ENCODE results near the gene YPEL1.

Gene YPEL1

GRCh38 chr22:21657020-21657359 is 78.6 kb downstream of the YPEL1 start:
- Histone ChIP-seq H3K27ac (ENCODE audit: low read depth, low read length) (peak overlapping the region; percentile 68), H3K14ac (ENCODE audit: low read length) (no peak overlapping the region), H2BK120ac (ENCODE audit: insufficient read depth, low read length, poor library complexity) (peak overlapping the region; percentile 1), H3K4me2 (ENCODE audit: low read length) (peak overlapping the region; percentile 72), H3K4me3 (ENCODE audit: low read depth, low read length) (peak overlapping the region; percentile 68), H3K9ac (ENCODE audit: low read length) (no peak overlapping the region), H3K79me2 (ENCODE audit: control insufficient read depth, insufficient read depth, low read length, poor library complexity) (peaks cover 8% of the 10 kb centered on the region), H3K18ac (ENCODE audit: low read length) (no peak overlapping the region), H3K36me3 (ENCODE audit: control insufficient read depth in 1 of 2, insufficient read depth in 2 of 2, low read length in 2 of 2) (peaks cover 9 to 14% of the 10 kb centered on the region in 2 experiments), H3K9me3 (ENCODE audit: insufficient read depth, low read depth, low read length) (peaks cover 2% of the 10 kb centered on the region), H2AK5ac (ENCODE audit: low read length) (no peak overlapping the region), H3K27me3 (ENCODE audit: insufficient read depth, low read length) (no peaks in the 10 kb centered on the region), H2AFZ (ENCODE audit: insufficient read depth, low read length, poor library complexity) (no peak overlapping the region), H3K23ac (ENCODE audit: low read length) (no peak overlapping the region), H2BK12ac (ENCODE audit: low read length) (peak overlapping the region; percentile 14), H3K4me1 (ENCODE audit: control insufficient read depth in 1 of 2, insufficient read depth in 2 of 2, low read length in 2 of 2) (peaks cover 25 to 31% of the 10 kb centered on the region in 2 experiments), H3K4ac (ENCODE audit: low read depth, low read length) (no peak overlapping the region), H4K12ac (ENCODE audit: low read depth, low read length) (no peak overlapping the region), H4K91ac (ENCODE audit: low read depth, low read length) (peak overlapping the region; percentile 81), H3K79me1 (ENCODE audit: low read length) (peaks cover 23% of the 10 kb centered on the region), H2BK5ac (ENCODE audit: low read depth, low read length, poor library complexity) (peak overlapping the region; percentile 0), H4K8ac (ENCODE audit: low read depth, low read length) (peak overlapping the region; percentile 23)
- WGBS (ENCODE audit: extremely low coverage, insufficient coverage, insufficient read length), result no CpG with 5 or more reads among the region's 17 CpGs
- DNase-seq, result no peak

GRCh38 chr22:21652547-21653545 is 82.7 kb downstream of the YPEL1 start:
- no peak for DNase-seq
- peak overlapping the region; percentile 91 for H2BK120ac ChIP-seq (ENCODE audit: insufficient read depth, low read length, poor library complexity)
- peak overlapping the region; percentile 73 for H2BK5ac ChIP-seq (ENCODE audit: low read depth, low read length, poor library complexity)
- H3K4me1 ChIP-seq (ENCODE audit: control insufficient read depth in 1 of 2, insufficient read depth in 2 of 2, low read length in 2 of 2), result peaks cover 22 to 33% of the 10 kb centered on the region in 2 experiments
- H3K4ac ChIP-seq (ENCODE audit: low read depth, low read length), result peak overlapping the region; percentile 94
- H2AK5ac ChIP-seq (ENCODE audit: low read length), result peak overlapping the region; percentile 55
- peak overlapping the region; percentile 72 for H2BK12ac ChIP-seq (ENCODE audit: low read length)
- peaks cover 15 to 17% of the 10 kb centered on the region in 2 experiments for H3K36me3 ChIP-seq (ENCODE audit: control insufficient read depth in 1 of 2, insufficient read depth in 2 of 2, low read length in 2 of 2)
- H3K4me3 ChIP-seq (ENCODE audit: low read depth, low read length), result peak overlapping the region; percentile 79
- no CpG with 5 or more reads among the region's 40 CpGs for WGBS (ENCODE audit: extremely low coverage, insufficient coverage, insufficient read length)
- peak overlapping the region; percentile 64 for H4K8ac ChIP-seq (ENCODE audit: low read depth, low read length)
- H3K27ac ChIP-seq (ENCODE audit: low read depth, low read length), result peak overlapping the region; percentile 63
- H4K91ac ChIP-seq (ENCODE audit: low read depth, low read length), result peak overlapping the region; percentile 97
- H3K23ac ChIP-seq (ENCODE audit: low read length), result no peak overlapping the region
- no peaks in the 10 kb centered on the region for H3K27me3 ChIP-seq (ENCODE audit: insufficient read depth, low read length)
- H3K18ac ChIP-seq (ENCODE audit: low read length), result peak overlapping the region; percentile 81
- peak overlapping the region; percentile 90 for H3K14ac ChIP-seq (ENCODE audit: low read length)
- peaks cover 12% of the 10 kb centered on the region for H3K79me2 ChIP-seq (ENCODE audit: control insufficient read depth, insufficient read depth, low read length, poor library complexity)
- peak overlapping the region; percentile 71 for H3K9ac ChIP-seq (ENCODE audit: low read length)
- H3K4me2 ChIP-seq (ENCODE audit: low read length), result peak overlapping the region; percentile 97
- peaks cover 2% of the 10 kb centered on the region for H3K9me3 ChIP-seq (ENCODE audit: insufficient read depth, low read depth, low read length)
- H4K12ac ChIP-seq (ENCODE audit: low read depth, low read length), result peak overlapping the region; percentile 86
- H2AFZ ChIP-seq (ENCODE audit: insufficient read depth, low read length, poor library complexity), result peak overlapping the region; percentile 48
- peaks cover 25% of the 10 kb centered on the region for H3K79me1 ChIP-seq (ENCODE audit: low read length)

GRCh38 chr22:21652010-21652546 is 83.5 kb downstream of the YPEL1 start:
- no CpG with 5 or more reads among the region's 44 CpGs for WGBS (ENCODE audit: extremely low coverage, insufficient coverage, insufficient read length)
- peaks cover 2% of the 10 kb centered on the region for H3K9me3 ChIP-seq (ENCODE audit: insufficient read depth, low read depth, low read length)

GRCh38 chr22:21651521-21652009 is 84.0 kb downstream of the YPEL1 start:
- Histone ChIP-seq H2BK5ac (ENCODE audit: low read depth, low read length, poor library complexity) (peak overlapping the region; percentile 64), H4K8ac (ENCODE audit: low read depth, low read length) (peak overlapping the region; percentile 78), H3K23ac (ENCODE audit: low read length) (no peak overlapping the region), H3K9me3 (ENCODE audit: insufficient read depth, low read depth, low read length) (peaks cover 2% of the 10 kb centered on the region), H3K79me1 (ENCODE audit: low read length) (peaks cover 15% of the 10 kb centered on the region), H4K91ac (ENCODE audit: low read depth, low read length) (peak overlapping the region; percentile 59), H3K4me3 (ENCODE audit: low read depth, low read length) (peak overlapping the region; percentile 71), H3K27ac (ENCODE audit: low read depth, low read length) (peak overlapping the region; percentile 64), H3K36me3 (ENCODE audit: control insufficient read depth in 1 of 2, insufficient read depth in 2 of 2, low read length in 2 of 2) (peaks cover 15 to 21% of the 10 kb centered on the region in 2 experiments), H3K79me2 (ENCODE audit: control insufficient read depth, insufficient read depth, low read length, poor library complexity) (peaks cover 10% of the 10 kb centered on the region), H2BK12ac (ENCODE audit: low read length) (no peak overlapping the region), H3K4ac (ENCODE audit: low read depth, low read length) (peak overlapping the region; percentile 56), H2AK5ac (ENCODE audit: low read length) (no peak overlapping the region), H3K14ac (ENCODE audit: low read length) (peak overlapping the region; percentile 81), H2BK120ac (ENCODE audit: insufficient read depth, low read length, poor library complexity) (peak overlapping the region; percentile 36), H3K18ac (ENCODE audit: low read length) (peak overlapping the region; percentile 80), H3K4me2 (ENCODE audit: low read length) (peak overlapping the region; percentile 97), H3K9ac (ENCODE audit: low read length) (peak overlapping the region; percentile 79), H4K12ac (ENCODE audit: low read depth, low read length) (peak overlapping the region; percentile 12), H3K4me1 (ENCODE audit: control insufficient read depth in 1 of 2, insufficient read depth in 2 of 2, low read length in 2 of 2) (peaks cover 16 to 26% of the 10 kb centered on the region in 2 experiments), H3K27me3 (ENCODE audit: insufficient read depth, low read length) (no peaks in the 10 kb centered on the region), H2AFZ (ENCODE audit: insufficient read depth, low read length, poor library complexity) (peak overlapping the region; percentile 98)
- no CpG with 5 or more reads among the region's 29 CpGs for WGBS (ENCODE audit: extremely low coverage, insufficient coverage, insufficient read length)
- no peak for DNase-seq

More at GRCh38 chr22:21652010-21652546, 83.5 kb downstream of the YPEL1 start:
- Histone ChIP-seq H3K27me3 (ENCODE audit: insufficient read depth, low read length) (no peaks in the 10 kb centered on the region), H4K8ac (ENCODE audit: low read depth, low read length) (peak overlapping the region; percentile 64), H3K27ac (ENCODE audit: low read depth, low read length) (peak overlapping the region; percentile 63), H3K9ac (ENCODE audit: low read length) (peak overlapping the region; percentile 71), H3K23ac (ENCODE audit: low read length) (no peak overlapping the region), H3K4me3 (ENCODE audit: low read depth, low read length) (peak overlapping the region; percentile 79), H2BK120ac (ENCODE audit: insufficient read depth, low read length, poor library complexity) (peak overlapping the region; percentile 91), H3K36me3 (ENCODE audit: control insufficient read depth in 1 of 2, insufficient read depth in 2 of 2, low read length in 2 of 2) (peaks cover 15 to 20% of the 10 kb centered on the region in 2 experiments), H3K4ac (ENCODE audit: low read depth, low read length) (peak overlapping the region; percentile 94), H3K79me2 (ENCODE audit: control insufficient read depth, insufficient read depth, low read length, poor library complexity) (peaks cover 10% of the 10 kb centered on the region), H2AFZ (ENCODE audit: insufficient read depth, low read length, poor library complexity) (peak overlapping the region; percentile 48), H3K14ac (ENCODE audit: low read length) (peak overlapping the region; percentile 90), H3K4me1 (ENCODE audit: control insufficient read depth in 1 of 2, insufficient read depth in 2 of 2, low read length in 2 of 2) (peaks cover 21 to 32% of the 10 kb centered on the region in 2 experiments), H2BK5ac (ENCODE audit: low read depth, low read length, poor library complexity) (peak overlapping the region; percentile 73), H4K12ac (ENCODE audit: low read depth, low read length) (peak overlapping the region; percentile 86), H2AK5ac (ENCODE audit: low read length) (peak overlapping the region; percentile 55), H3K79me1 (ENCODE audit: low read length) (peaks cover 19% of the 10 kb centered on the region), H2BK12ac (ENCODE audit: low read length) (peak overlapping the region; percentile 72), H4K91ac (ENCODE audit: low read depth, low read length) (peak overlapping the region; percentile 97), H3K18ac (ENCODE audit: low read length) (peak overlapping the region; percentile 81), H3K4me2 (ENCODE audit: low read length) (peak overlapping the region; percentile 97)
- DNase-seq, result peak; percentile 89 to 95
